Measurements from ENCODE around the gene AVL9.
"Not testable (repeated sequence)": the region's sequence is repeated elsewhere in the genome, so short reads cannot be mapped to it uniquely, and the experiment has no call there.

AVL9 gene

GRCh38 chr7:32591938-32592337, 96.6 kb downstream of the AVL9 start:
- no peak for DNase-seq (ENCODE audit: low read depth)

- no peak for DNase-seq (ENCODE audit: low read depth)
These were observed 97.4 kb downstream of the AVL9 start for GRCh38 chr7:32592701-32593100.

- no peak for DNase-seq (ENCODE audit: low read depth)
These were observed 99.7 kb downstream of the AVL9 start for GRCh38 chr7:32594965-32595490.

GRCh38 chr7:32601196-32601595, 105.9 kb downstream of the AVL9 start:
- not testable (repeated sequence) for DNase-seq (ENCODE audit: low read depth)

- no peak for DNase-seq (ENCODE audit: low read depth)
These were observed 107.2 kb downstream of the AVL9 start for GRCh38 chr7:32602470-32602869.

- not testable (repeated sequence) for DNase-seq (ENCODE audit: low read depth)
These were observed 108.2 kb downstream of the AVL9 start for GRCh38 chr7:32603492-32603891.

- DNase-seq (ENCODE audit: low read depth), result not testable (repeated sequence)
These were observed 108.8 kb downstream of the AVL9 start for GRCh38 chr7:32604047-32604446.

- DNase-seq (ENCODE audit: low read depth), result no peak
These were observed 109.7 kb downstream of the AVL9 start for GRCh38 chr7:32605032-32605431.

- DNase-seq (ENCODE audit: low read depth), result no peak
These were observed 114.2 kb downstream of the AVL9 start for GRCh38 chr7:32609463-32609862.

GRCh38 chr7:32611201-32612099, 116.2 kb downstream of the AVL9 start:
- DNase-seq (ENCODE audit: low read depth), result no peak

- no peak for DNase-seq (ENCODE audit: low read depth)
These were observed 121.3 kb downstream of the AVL9 start for GRCh38 chr7:32616625-32617024.

- DNase-seq (ENCODE audit: low read depth), result no peak
These were observed 123.2 kb downstream of the AVL9 start for GRCh38 chr7:32618470-32618869.

GRCh38 chr7:32618987-32619386, 123.7 kb downstream of the AVL9 start:
- DNase-seq (ENCODE audit: low read depth), result no peak

GRCh38 chr7:32619416-32619815, 124.1 kb downstream of the AVL9 start:
- not testable (repeated sequence) for DNase-seq (ENCODE audit: low read depth)

GRCh38 chr7:32631021-32631420, 135.7 kb downstream of the AVL9 start:
- DNase-seq (ENCODE audit: low read depth), result no peak

GRCh38 chr7:32631590-32632497, 136.6 kb downstream of the AVL9 start:
- DNase-seq (ENCODE audit: low read depth), result not testable (repeated sequence)

- not testable (repeated sequence) for DNase-seq (ENCODE audit: low read depth)
These were observed 138.2 kb downstream of the AVL9 start for GRCh38 chr7:32633446-32633845.

- DNase-seq (ENCODE audit: low read depth), result not testable (repeated sequence)
These were observed 139.6 kb downstream of the AVL9 start for GRCh38 chr7:32634798-32635393.

- DNase-seq (ENCODE audit: low read depth), result not testable (repeated sequence)
These were observed 141.6 kb downstream of the AVL9 start for GRCh38 chr7:32636725-32637462.

GRCh38 chr7:32637611-32638010, 142.3 kb downstream of the AVL9 start:
- DNase-seq (ENCODE audit: low read depth), result not testable (repeated sequence)
